Tibial nerve (tissue), 4 donors: Measurements from ENCODE around the gene FNDC3B. TPM values are rescaled to one million over a fixed set of nuclear protein-coding genes. Genes with fewer than 3 reads are reported as not detected.

Experiments
- DNase-seq, 2 donors: peaks; one replicate each; pipeline ENCODE4 v3.0.0-alpha.2; 2019; ENCODE audit warnings: low spot score in 2 of 2
- H3K27ac ChIP-seq, 4 donors: fragments of 200-600 bp; sonication (generic) in 3 of 4; one replicate each; pipeline ENCODE4 v1.5.1; 2017 to 2019; ENCODE audit warnings: mild to moderate bottlenecking in 1 of 4
- H3K27me3 ChIP-seq, 2 donors: fragments of 200-600 bp; sonication (generic) in 1 of 2; one replicate each; pipeline versions ENCODE4 v1.5.1 to v1.6.0; 2017 to 2019
- H3K36me3 ChIP-seq, 3 donors: fragments of 200-600 bp; sonication (generic); one replicate each; pipeline ENCODE4 v1.5.1; 2018 to 2019
- H3K4me1 ChIP-seq, 4 donors: fragments of 200-600 bp; sonication (generic) in 3 of 4; one replicate each; pipeline ENCODE4 v1.5.1; 2017 to 2019
- H3K4me3 ChIP-seq, 4 donors: fragments of 200-600 bp; sonication (generic) in 3 of 4; one replicate each; pipeline ENCODE4 v1.5.1; 2017 to 2019; ENCODE audit warnings: mild to moderate bottlenecking in 1 of 4, moderate library complexity in 1 of 4
- H3K9me3 ChIP-seq, 4 donors: fragments of 200-600 bp; sonication (generic) in 3 of 4; one replicate each; pipeline ENCODE4 v1.5.1; 2017 to 2019
- EP300 ChIP-seq, 2 donors: sonication (generic); formaldehyde crosslinking; IDR thresholded peaks; one replicate each; pipeline ENCODE4 v1.6.1; 2017; ENCODE audit warnings: antibody characterized with exemption in 2 of 2, mild to moderate bottlenecking in 1 of 2
- POLR2A ChIP-seq, 2 donors: fragments of 450-650 bp; IDR thresholded peaks; one replicate each; pipeline ENCODE4 v1.6.1; 2017; ENCODE audit warnings: antibody characterized with exemption in 2 of 2, mild to moderate bottlenecking in 2 of 2, moderate library complexity in 2 of 2
- WGBS, 2 donors: methylation state at CpG; one replicate each; pipeline ENCODE4 v1.1.5; 2018; 5-methylcytosine and 5-hydroxymethylcytosine counted together
- total RNA-seq, 4 donors: library from RNA; depleted of rRNA; stranded (reverse); fragments of >200 nt; gene quantifications; one replicate each; pipeline ENCODE4 v1.1.0, GENCODE V29; 2016
- TF ChIP-seq, protein P1 (sequence below), 5 experiments: fragments of 200-600 bp in 3 of 5; fragments of 450-650 bp in 2 of 5; sonication (generic) in 3 of 5; IDR thresholded peaks; one replicate each; pipeline ENCODE4 v1.5.1; 2016 to 2019; ENCODE audit warnings: antibody characterized with exemption in 5 of 5, mild to moderate bottlenecking in 3 of 5, moderate library complexity in 2 of 5

The FNDC3B gene
- total RNA-seq, 4 donors from 2014 or later: 87.5 to 106 (median 95.7) TPM

DNA sequence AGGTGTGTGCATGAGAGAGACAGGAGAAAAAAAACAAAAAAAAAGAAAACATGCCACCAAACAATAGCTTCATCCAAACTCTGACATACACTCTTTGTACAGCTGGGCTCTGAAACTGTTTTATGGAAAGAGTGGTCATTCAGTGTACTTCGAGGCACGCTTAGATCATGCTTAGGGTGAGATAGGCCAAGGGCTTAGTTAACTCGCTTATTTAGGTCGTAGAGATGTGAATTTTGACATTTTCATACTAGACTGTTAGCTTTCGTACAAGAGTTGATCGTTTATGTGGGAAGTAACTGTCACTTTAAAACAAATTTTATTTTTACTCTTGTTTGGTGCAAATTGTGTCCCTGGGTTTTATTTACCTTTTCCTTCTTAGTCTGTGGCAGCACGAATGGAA, 242.5 kb downstream of the FNDC3B start:
- Histone ChIP-seq H3K4me3 (no peak overlapping the region), H3K27me3 (no peaks in the 10 kb centered on the region), H3K36me3 (peaks cover 0 to 3% (median 0%) of the 10 kb centered on the region in 3 donors), H3K4me1 (peaks cover 0 to 46% (median 15%) of the 10 kb centered on the region in 4 donors), H3K27ac (no peak overlapping the region), H3K9me3 (no peaks in the 10 kb centered on the region)
- no peak for DNase-seq
- WGBS, 2 donors: 65 to 66% methylated on average over 7 of the region's 7 CpGs
- TF ChIP-seq POLR2A (IDR thresholded peaks at IDR 0.05): no peak
- TF ChIP-seq EP300 (IDR thresholded peaks at IDR 0.05): no peak
- TF ChIP-seq, protein P1, sequence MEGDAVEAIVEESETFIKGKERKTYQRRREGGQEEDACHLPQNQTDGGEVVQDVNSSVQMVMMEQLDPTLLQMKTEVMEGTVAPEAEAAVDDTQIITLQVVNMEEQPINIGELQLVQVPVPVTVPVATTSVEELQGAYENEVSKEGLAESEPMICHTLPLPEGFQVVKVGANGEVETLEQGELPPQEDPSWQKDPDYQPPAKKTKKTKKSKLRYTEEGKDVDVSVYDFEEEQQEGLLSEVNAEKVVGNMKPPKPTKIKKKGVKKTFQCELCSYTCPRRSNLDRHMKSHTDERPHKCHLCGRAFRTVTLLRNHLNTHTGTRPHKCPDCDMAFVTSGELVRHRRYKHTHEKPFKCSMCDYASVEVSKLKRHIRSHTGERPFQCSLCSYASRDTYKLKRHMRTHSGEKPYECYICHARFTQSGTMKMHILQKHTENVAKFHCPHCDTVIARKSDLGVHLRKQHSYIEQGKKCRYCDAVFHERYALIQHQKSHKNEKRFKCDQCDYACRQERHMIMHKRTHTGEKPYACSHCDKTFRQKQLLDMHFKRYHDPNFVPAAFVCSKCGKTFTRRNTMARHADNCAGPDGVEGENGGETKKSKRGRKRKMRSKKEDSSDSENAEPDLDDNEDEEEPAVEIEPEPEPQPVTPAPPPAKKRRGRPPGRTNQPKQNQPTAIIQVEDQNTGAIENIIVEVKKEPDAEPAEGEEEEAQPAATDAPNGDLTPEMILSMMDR (IDR thresholded peaks at IDR 0.05): no peak

GRCh38 chr3:172282850-172283249, 243.5 kb downstream of the FNDC3B start:
- 93 to 97% methylated on average over 3 of the region's 3 CpGs for WGBS, 2 donors
- Histone ChIP-seq H3K27me3 (no peaks in the 10 kb centered on the region), H3K27ac (no peak overlapping the region), H3K4me3 (no peak overlapping the region), H3K9me3 (no peaks in the 10 kb centered on the region), H3K4me1 (peaks cover 0 to 55% (median 15%) of the 10 kb centered on the region in 4 donors), H3K36me3 (peaks cover 0 to 13% (median 0%) of the 10 kb centered on the region in 3 donors)
- TF ChIP-seq POLR2A (IDR thresholded peaks at IDR 0.05): no peak
- TF ChIP-seq EP300 (IDR thresholded peaks at IDR 0.05): no peak
- TF ChIP-seq, protein P1 (IDR thresholded peaks at IDR 0.05): no peak
- no peak for DNase-seq

DNA sequence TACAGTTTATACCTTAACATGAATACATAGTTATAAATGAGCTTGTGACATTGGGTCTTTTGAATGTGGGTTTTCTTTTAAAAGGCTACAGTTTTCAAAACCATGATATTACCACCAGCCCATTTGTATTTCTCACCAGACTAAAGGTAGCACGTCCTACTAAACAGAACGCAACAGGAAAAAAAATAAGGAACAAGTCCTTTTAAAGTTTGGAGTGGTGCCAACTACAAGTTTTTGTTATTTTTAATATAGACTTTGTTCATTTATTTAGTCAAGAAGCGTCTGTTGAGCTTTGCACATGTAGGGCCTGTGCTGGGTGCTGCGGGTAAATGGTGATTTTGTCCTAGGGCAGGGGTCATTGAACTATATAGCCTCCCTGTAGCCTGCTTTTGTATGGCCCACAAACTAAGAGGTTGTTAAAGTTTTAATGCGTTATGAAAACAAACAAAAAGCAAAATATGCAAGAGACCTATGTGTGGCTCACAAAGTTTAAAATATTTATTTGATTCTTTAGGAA, 244.5 kb downstream of the FNDC3B start:
- Histone ChIP-seq H3K27me3 (no peaks in the 10 kb centered on the region), H3K4me3 (no peak overlapping the region), H3K27ac (no peak overlapping the region), H3K36me3 (peaks cover 0 to 23% (median 0%) of the 10 kb centered on the region in 3 donors), H3K9me3 (no peaks in the 10 kb centered on the region), H3K4me1 (peaks cover 0 to 53% (median 12%) of the 10 kb centered on the region in 4 donors)
- 56 to 61% methylated on average over 5 of the region's 5 CpGs for WGBS, 2 donors
- no peak for DNase-seq
- TF ChIP-seq EP300 (IDR thresholded peaks at IDR 0.05) (no peak), POLR2A (IDR thresholded peaks at IDR 0.05) (no peak)
- TF ChIP-seq, protein P1 (IDR thresholded peaks at IDR 0.05): no peak

- peaks cover 0 to 26% (median 0%) of the 10 kb centered on the region in 3 donors for H3K36me3 ChIP-seq
- WGBS, 2 donors: 65 to 70% methylated on average over 4 of the region's 4 CpGs
- no peak overlapping the region for H3K4me3 ChIP-seq
- H3K27ac ChIP-seq: no peak overlapping the region
- H3K9me3 ChIP-seq: no peaks in the 10 kb centered on the region
- H3K4me1 ChIP-seq: peaks cover 0 to 51% (median 2%) of the 10 kb centered on the region in 4 donors
- no peak for DNase-seq
- TF ChIP-seq EP300 (IDR thresholded peaks at IDR 0.05): no peak
- TF ChIP-seq POLR2A (IDR thresholded peaks at IDR 0.05): no peak
- TF ChIP-seq, protein P1 (IDR thresholded peaks at IDR 0.05): no peak
- no peaks in the 10 kb centered on the region for H3K27me3 ChIP-seq
These were observed 246.5 kb downstream of the FNDC3B start for GRCh38 chr3:172285844-172286243.

GRCh38 chr3:172286548-172287148, 247.3 kb downstream of the FNDC3B start:
- Histone ChIP-seq H3K36me3 (peaks cover 0 to 26% (median 0%) of the 10 kb centered on the region in 3 donors), H3K4me1 (peaks cover 0 to 51% (median 0%) of the 10 kb centered on the region in 4 donors), H3K4me3 (no peak overlapping the region), H3K27me3 (no peaks in the 10 kb centered on the region), H3K9me3 (no peaks in the 10 kb centered on the region), H3K27ac (no peak overlapping the region)
- DNase-seq: no peak
- 78 to 85% methylated on average over 3 of the region's 3 CpGs for whole genome bisulfite sequencing, 2 donors
- TF ChIP-seq POLR2A (IDR thresholded peaks at IDR 0.05) (no peak), EP300 (IDR thresholded peaks at IDR 0.05) (no peak)
- TF ChIP-seq, protein P1 (IDR thresholded peaks at IDR 0.05): no peak
